Panc1 (cell line): ENCODE results near the gene ALOX15B. TPM values are rescaled to one million over a fixed set of nuclear protein-coding genes. Genes with fewer than 3 reads are reported as not detected.

Source experiments
- ATAC-seq: fragments of 200-7000 bp; cut with Tn5 transposase; 2 replicates; pipeline ENCODE4 v1.9.1; 2020; ENCODE audit warnings: mild to moderate bottlenecking, moderate library complexity
- BruUV-seq: library from RNA; stranded (reverse); fragments of 400-500 nt; replicated peaks from 2 replicates; lab custom pipeline; 2021; lab: Mats Ljungman, UMichigan
- CTCF ChIA-PET: fragments of 300-600 bp; sonication (Branson Sonifier 250); formaldehyde crosslinking; loops from one replicate; lab custom pipeline; 2022; ENCODE audit warnings: antibody characterized with exemption; lab: Charles Lee
- POLR2A ChIA-PET: fragments of 300-600 bp; sonication (Branson Sonifier 250); formaldehyde crosslinking; loops from one replicate; lab custom pipeline; 2022; ENCODE audit warnings: antibody characterized with exemption; lab: Charles Lee
- DNase-seq: peaks from one replicate; pipeline ENCODE4 v3.0.0-alpha.2; 2010; ENCODE audit warnings: low read depth, low spot score
- H3K27ac ChIP-seq: 2 replicates; pipeline ENCODE4 v1.5.1; 2011; ENCODE audit warnings: mild to moderate bottlenecking, low read length, inconsistent platforms
- H3K27me3 ChIP-seq: fragments of 200-500 bp; sonication (Bioruptor generic); 2 replicates; pipeline ENCODE4 v1.6.0; 2014; ENCODE audit warnings: low read length, inconsistent platforms; ENCODE audit not compliant: control insufficient read depth, insufficient read depth
- H3K36me3 ChIP-seq: fragments of 200-500 bp; sonication (Bioruptor generic); 2 replicates; pipeline ENCODE4 v1.5.1; 2014; ENCODE audit warnings: inconsistent platforms, mild to moderate bottlenecking, low read length, moderate library complexity; ENCODE audit not compliant: control insufficient read depth, insufficient read depth
- H3K4me1 ChIP-seq: 2 replicates; pipeline ENCODE4 v1.5.1; 2011; ENCODE audit warnings: inconsistent platforms, mild to moderate bottlenecking, low read length, moderate library complexity; ENCODE audit not compliant: control insufficient read depth, insufficient read depth
- H3K4me3 ChIP-seq, 2 experiments: 2 replicates each; pipeline ENCODE4 v1.5.1; 2011 to 2012; ENCODE audit warnings: low read depth in 2 of 2, low read length in 2 of 2, mild to moderate bottlenecking in 2 of 2, inconsistent platforms in 1 of 2, moderate library complexity in 1 of 2
- H3K9me3 ChIP-seq: fragments of 200-500 bp; sonication (Bioruptor generic); 2 replicates; pipeline ENCODE4 v1.5.1; 2014; ENCODE audit warnings: low read depth, mild to moderate bottlenecking, inconsistent platforms, low read length, moderate library complexity; ENCODE audit not compliant: control insufficient read depth, insufficient read depth
- POLR2AphosphoS5 ChIP-seq: IDR thresholded peaks from 2 replicates; pipeline ENCODE4 v1.6.1; 2012; ENCODE audit warnings: mild to moderate bottlenecking, low read depth, low read length, moderate library complexity
- SIN3A ChIP-seq: IDR thresholded peaks from 2 replicates; pipeline ENCODE4 v1.6.1; 2012; ENCODE audit warnings: low read depth, mild to moderate bottlenecking, low read length, moderate library complexity, borderline replicate concordance; ENCODE audit not compliant: insufficient read depth
- TCF7L2 ChIP-seq: IDR thresholded peaks from 2 replicates; pipeline ENCODE4 v1.6.1; 2011; ENCODE audit warnings: mild to moderate bottlenecking, low read depth, low read length, inconsistent platforms
- in situ Hi-C: cut with HindIII; loops from 2 replicates; pipeline ENCODE4 v1.10.0; 2016; ENCODE audit warnings: low sequenced_read_pairs, low pct_unique_long_range_greater_than_20kb
- intact Hi-C: fragments of 100-400 bp; cut with micrococcal nuclease; formaldehyde crosslinking; loops from one replicate; pipeline ENCODE4 v1.10.0; 2022; ENCODE audit not compliant: unreplicated experiment
- total RNA-seq: library from RNA; stranded (reverse); gene quantifications from one replicate; pipeline ENCODE4 v1.2.1, GENCODE V29; 2021; ENCODE audit not compliant: unreplicated experiment
- TF ChIP-seq, protein P1 (sequence below): fragments of 450-650 bp; IDR thresholded peaks from 2 replicates; pipeline ENCODE4 v1.5.1; 2017; ENCODE audit warnings: mild to moderate bottlenecking
- TF ChIP-seq, protein P2 (sequence below), 2 experiments: IDR thresholded peaks; 2 replicates each; pipeline ENCODE4 v1.6.1; 2011 to 2012; ENCODE audit warnings: low read depth in 2 of 2, control low read depth in 1 of 2, low read length in 1 of 2, mild to moderate bottlenecking in 1 of 2, moderate library complexity in 1 of 2; ENCODE audit not compliant: insufficient read depth in 1 of 2

Gene ALOX15B
- total RNA-seq, 1 experiment from 2014 or later, result not detected

DNA sequence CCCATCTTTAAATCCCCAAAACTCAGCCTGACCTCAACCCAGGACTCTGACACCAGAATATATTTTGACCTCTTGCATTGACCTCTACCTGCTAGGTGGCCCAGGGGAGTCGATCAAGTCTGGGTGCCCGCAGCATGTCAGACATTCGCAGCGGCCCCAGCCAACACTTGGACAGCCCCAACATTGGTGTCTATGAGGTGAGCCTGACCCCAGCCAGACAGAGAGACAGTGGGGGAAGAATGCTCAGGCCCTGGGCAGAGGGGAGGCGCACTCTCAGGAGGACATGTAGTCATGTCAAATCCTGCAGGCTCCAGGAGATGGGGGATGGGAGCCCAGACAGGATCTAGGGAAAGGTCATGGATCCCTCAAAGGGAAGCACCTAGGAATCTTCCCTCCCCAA lies 31.0 kb upstream of the ALOX15B start:
- POLR2A ChIA-PET, result no interaction called here
- ATAC-seq, result no peak
- no peak overlapping the region for H3K4me3 ChIP-seq
- H3K9me3 ChIP-seq, result no peaks in the 10 kb centered on the region
- no peaks in the 10 kb centered on the region for H3K4me1 ChIP-seq
- no TSS peak for BruUV-seq
- no peak overlapping the region for H3K27ac ChIP-seq
- intact Hi-C loops, result no loop called here
- in situ Hi-C loops, result no loop called here
- no peak for DNase-seq
- TF ChIP-seq SIN3A (no peak), TCF7L2 (no peak), POLR2AphosphoS5 (no peak)
- TF ChIP-seq, protein P1, sequence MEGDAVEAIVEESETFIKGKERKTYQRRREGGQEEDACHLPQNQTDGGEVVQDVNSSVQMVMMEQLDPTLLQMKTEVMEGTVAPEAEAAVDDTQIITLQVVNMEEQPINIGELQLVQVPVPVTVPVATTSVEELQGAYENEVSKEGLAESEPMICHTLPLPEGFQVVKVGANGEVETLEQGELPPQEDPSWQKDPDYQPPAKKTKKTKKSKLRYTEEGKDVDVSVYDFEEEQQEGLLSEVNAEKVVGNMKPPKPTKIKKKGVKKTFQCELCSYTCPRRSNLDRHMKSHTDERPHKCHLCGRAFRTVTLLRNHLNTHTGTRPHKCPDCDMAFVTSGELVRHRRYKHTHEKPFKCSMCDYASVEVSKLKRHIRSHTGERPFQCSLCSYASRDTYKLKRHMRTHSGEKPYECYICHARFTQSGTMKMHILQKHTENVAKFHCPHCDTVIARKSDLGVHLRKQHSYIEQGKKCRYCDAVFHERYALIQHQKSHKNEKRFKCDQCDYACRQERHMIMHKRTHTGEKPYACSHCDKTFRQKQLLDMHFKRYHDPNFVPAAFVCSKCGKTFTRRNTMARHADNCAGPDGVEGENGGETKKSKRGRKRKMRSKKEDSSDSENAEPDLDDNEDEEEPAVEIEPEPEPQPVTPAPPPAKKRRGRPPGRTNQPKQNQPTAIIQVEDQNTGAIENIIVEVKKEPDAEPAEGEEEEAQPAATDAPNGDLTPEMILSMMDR, result no peak
- H3K27me3 ChIP-seq, result no peaks in the 10 kb centered on the region
- H3K36me3 ChIP-seq, result no peaks in the 10 kb centered on the region
- CTCF ChIA-PET, result no interaction called here

DNA sequence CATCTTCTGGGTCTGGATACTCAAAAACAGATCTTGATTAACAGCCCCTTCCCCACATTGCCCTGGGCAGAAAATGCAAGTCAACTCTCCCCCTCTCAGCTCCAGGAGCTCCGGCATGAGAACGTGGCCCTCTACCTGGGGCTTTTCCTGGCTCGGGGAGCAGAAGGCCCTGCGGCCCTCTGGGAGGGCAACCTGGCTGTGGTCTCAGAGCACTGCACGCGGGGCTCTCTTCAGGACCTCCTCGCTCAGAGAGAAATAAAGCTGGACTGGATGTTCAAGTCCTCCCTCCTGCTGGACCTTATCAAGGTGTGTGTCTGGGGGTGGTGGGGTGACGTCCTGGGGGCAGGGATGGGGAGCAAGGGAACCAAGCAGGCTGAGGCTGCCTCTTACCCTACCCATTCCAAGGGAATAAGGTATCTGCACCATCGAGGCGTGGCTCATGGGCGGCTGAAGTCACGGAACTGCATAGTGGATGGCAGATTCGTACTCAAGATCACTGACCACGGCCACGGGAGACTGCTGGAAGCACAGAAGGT lies 26.7 kb upstream of the ALOX15B start:
- Histone ChIP-seq H3K4me1 (no peaks in the 10 kb centered on the region), H3K36me3 (no peaks in the 10 kb centered on the region), H3K9me3 (no peaks in the 10 kb centered on the region), H3K27me3 (no peaks in the 10 kb centered on the region), H3K27ac (no peak overlapping the region), H3K4me3 (no peak overlapping the region)
- no TSS peak for BruUV-seq
- POLR2A ChIA-PET, result no interaction called here
- ATAC-seq (no peak), DNase-seq (no peak)
- CTCF ChIA-PET, result interaction anchor here (0.6 kb wide), 1 partner anchor 96 kb away, joined by 9 read pairs; no protein-coding TSS in a partner anchor
- in situ Hi-C loops, result no loop called here
- TF ChIP-seq SIN3A (no peak), TCF7L2 (no peak), POLR2AphosphoS5 (no peak)
- TF ChIP-seq, protein P1, result no peak
- TF ChIP-seq, protein P2, sequence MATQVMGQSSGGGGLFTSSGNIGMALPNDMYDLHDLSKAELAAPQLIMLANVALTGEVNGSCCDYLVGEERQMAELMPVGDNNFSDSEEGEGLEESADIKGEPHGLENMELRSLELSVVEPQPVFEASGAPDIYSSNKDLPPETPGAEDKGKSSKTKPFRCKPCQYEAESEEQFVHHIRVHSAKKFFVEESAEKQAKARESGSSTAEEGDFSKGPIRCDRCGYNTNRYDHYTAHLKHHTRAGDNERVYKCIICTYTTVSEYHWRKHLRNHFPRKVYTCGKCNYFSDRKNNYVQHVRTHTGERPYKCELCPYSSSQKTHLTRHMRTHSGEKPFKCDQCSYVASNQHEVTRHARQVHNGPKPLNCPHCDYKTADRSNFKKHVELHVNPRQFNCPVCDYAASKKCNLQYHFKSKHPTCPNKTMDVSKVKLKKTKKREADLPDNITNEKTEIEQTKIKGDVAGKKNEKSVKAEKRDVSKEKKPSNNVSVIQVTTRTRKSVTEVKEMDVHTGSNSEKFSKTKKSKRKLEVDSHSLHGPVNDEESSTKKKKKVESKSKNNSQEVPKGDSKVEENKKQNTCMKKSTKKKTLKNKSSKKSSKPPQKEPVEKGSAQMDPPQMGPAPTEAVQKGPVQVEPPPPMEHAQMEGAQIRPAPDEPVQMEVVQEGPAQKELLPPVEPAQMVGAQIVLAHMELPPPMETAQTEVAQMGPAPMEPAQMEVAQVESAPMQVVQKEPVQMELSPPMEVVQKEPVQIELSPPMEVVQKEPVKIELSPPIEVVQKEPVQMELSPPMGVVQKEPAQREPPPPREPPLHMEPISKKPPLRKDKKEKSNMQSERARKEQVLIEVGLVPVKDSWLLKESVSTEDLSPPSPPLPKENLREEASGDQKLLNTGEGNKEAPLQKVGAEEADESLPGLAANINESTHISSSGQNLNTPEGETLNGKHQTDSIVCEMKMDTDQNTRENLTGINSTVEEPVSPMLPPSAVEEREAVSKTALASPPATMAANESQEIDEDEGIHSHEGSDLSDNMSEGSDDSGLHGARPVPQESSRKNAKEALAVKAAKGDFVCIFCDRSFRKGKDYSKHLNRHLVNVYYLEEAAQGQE (IDR thresholded peaks at IDR 0.05; ENCODE audit: insufficient read depth in 1 of 2, low read depth in 2 of 2, low read length in 1 of 2), result no peak
- intact Hi-C loops, result no loop called here
